Small intestine (tissue), 7 donors: Measurements from ENCODE around the gene UBA3. TPM values are rescaled to one million over a fixed set of nuclear protein-coding genes. Genes with fewer than 3 reads are reported as not detected.
A peak's percentile ranks its signal among the peaks of the same experiment; 100 is the strongest.

Source experiments
- DNase-seq, 2 donors: peaks; one replicate each; pipeline versions ENCODE4 v3.0.0 to v3.0.0-alpha.2; 2013
- FAIRE-seq: peaks from 2 replicates; lab custom pipeline; 2012; peaks lifted over from hg19 to GRCh38; lab: Jason Lieb, UNC
- H3K27ac ChIP-seq, 3 donors: one replicate each; pipeline ENCODE4 v1.5.1; 2013; ENCODE audit warnings: low read length in 2 of 3, mild to moderate bottlenecking in 2 of 3, control low read depth in 1 of 3, inconsistent platforms in 1 of 3, low read depth in 1 of 3, moderate library complexity in 1 of 3
- H3K27me3 ChIP-seq, 3 donors: one replicate each; pipeline ENCODE4 v1.6.1; 2013; ENCODE audit warnings: low read length in 3 of 3, inconsistent platforms in 1 of 3; ENCODE audit not compliant: control insufficient read depth in 3 of 3, insufficient read depth in 3 of 3
- H3K36me3 ChIP-seq, 3 donors: one replicate each; pipeline ENCODE4 v1.6.1; 2013; ENCODE audit warnings: low read length in 3 of 3, inconsistent platforms in 1 of 3, low read depth in 1 of 3, mild to moderate bottlenecking in 1 of 3, moderate library complexity in 1 of 3; ENCODE audit not compliant: control insufficient read depth in 3 of 3, insufficient read depth in 2 of 3
- H3K4me1 ChIP-seq, 3 donors: one replicate each; pipeline ENCODE4 v1.6.1; 2013; ENCODE audit warnings: low read length in 2 of 3, inconsistent platforms in 1 of 3, low read depth in 1 of 3, mild to moderate bottlenecking in 1 of 3, moderate library complexity in 1 of 3; ENCODE audit not compliant: control insufficient read depth in 3 of 3, insufficient read depth in 2 of 3
- H3K4me3 ChIP-seq, 3 donors: one replicate each; pipeline ENCODE4 v1.5.1; 2013; ENCODE audit warnings: low read length in 3 of 3, control low read depth in 1 of 3, inconsistent platforms in 1 of 3, low read depth in 1 of 3, mild to moderate bottlenecking in 1 of 3, moderate library complexity in 1 of 3
- H3K9me3 ChIP-seq, 2 donors: one replicate each; pipeline ENCODE4 v1.6.1; 2013; ENCODE audit warnings: low read depth in 1 of 2, low read length in 1 of 2; ENCODE audit not compliant: control insufficient read depth in 2 of 2, insufficient read depth in 1 of 2
- WGBS, 3 donors: extraction: QIAGEN DNeasy Blood & Tissue Kit; methylation state at CpG; one replicate each; pipeline ENCODE4 v1.1.7; 2013; 5-methylcytosine and 5-hydroxymethylcytosine counted together
- polyA plus RNA-seq, 4 donors: library from polyadenylated mRNA; stranded (reverse) in 3 of 4; unstranded in 1 of 4; fragments of 200-250 nt in 3 of 4; fragments of 120-200 nt in 1 of 4; gene quantifications; one replicate each; pipeline versions ENCODE4 v1.2.1 to v1.2.3, GENCODE V29; 2013
- donor health status: healthy with polysubstance abuse.
- donor health status: control.
- donor health status: control.
- donor health status: Bipolar disorder and iron deficiency.
- donor health status: healthy.

The UBA3 gene
- polyA plus RNA-seq, 4 donors = 32.2 to 45.8 (median 40.5) TPM

DNA sequence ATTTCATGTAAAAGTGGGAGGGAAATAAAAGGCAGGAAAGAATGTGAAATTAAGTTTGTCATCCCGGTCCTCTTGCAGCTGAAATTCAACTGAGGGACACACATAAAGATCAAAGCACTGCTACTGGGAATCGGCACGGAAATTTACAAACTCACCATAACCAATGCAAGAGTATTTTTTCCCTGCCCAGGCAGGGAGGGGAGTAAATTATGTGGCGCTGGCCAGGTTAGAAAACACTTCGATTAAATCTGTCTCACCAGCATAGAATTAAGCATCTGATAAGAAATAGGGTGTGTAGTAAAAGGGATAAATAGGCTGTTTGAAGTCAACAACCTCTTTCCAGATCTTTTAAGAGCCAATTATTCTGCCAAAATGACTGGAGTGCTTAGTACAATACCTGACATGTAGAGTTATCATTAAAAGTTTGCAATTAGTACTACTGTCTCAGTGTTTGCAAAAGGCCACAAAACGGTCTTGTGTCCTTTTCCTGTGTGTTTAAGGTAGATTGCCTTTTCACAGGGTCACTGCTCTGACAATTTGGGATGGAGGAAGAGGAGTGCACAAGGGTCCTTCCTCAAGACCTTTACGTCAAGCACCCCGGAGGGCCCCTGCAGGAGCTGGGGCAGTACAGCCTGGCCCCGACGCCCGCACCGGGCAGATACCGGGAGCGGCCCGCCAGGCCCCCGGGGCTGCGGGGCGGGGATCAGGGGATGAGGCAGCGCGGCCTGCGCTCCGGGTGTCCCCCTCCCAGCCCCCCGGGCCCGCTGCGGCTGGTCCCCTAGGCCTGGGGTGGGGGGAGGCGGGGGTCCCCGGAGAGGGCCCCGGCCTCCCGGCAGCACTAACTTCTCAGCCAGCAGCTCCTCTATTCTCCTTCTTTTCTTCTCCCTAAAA lies 651 bp downstream of the UBA3 start:
- Histone ChIP-seq H3K27ac (peak overlapping the region; percentile 55 to 78 (median 57)), H3K36me3 (peaks cover 0 to 8% (median 2%) of the 10 kb centered on the region in 3 donors), H3K9me3 (no peaks in the 10 kb centered on the region), H3K27me3 (no peaks in the 10 kb centered on the region), H3K4me1 (peaks cover 5 to 31% (median 13%) of the 10 kb centered on the region in 3 donors), H3K4me3 (peak overlapping the region; percentile 67 to 100 (median 98))
- DNase-seq (peak in 1 of 2 donors; percentile 62), FAIRE-seq (no peak)
- WGBS, 3 donors = 0 to 3% (median 0%) methylated on average over 29 of the region's 29 CpGs

DNA sequence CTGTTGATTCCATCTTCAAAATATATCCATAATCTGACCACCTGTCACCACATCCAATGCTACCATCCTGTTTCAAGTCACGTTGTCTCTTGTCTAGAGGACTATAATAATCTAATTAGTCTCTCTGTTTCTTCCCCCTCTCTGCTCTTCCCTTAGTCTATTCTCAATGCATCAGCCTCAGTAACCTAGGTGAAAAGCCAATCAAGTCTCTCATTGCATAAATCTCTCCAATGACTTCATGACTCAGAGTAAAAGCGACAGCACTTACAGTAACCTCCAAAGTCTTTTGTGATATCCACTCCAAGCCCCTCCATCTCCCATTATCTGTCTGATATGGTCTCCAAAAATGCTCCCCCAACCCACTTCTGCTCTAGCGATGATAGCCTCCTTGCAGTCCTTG lies 7.2 kb downstream of the UBA3 start:
- FAIRE-seq = no peak
- no peaks in the 10 kb centered on the region for H3K27me3 ChIP-seq
- no peak for DNase-seq
- WGBS, 3 donors = 94 to 97% (median 95%) methylated on average over 3 of the region's 3 CpGs
- no peaks in the 10 kb centered on the region for H3K9me3 ChIP-seq
- no peak overlapping the region for H3K27ac ChIP-seq
- no peak overlapping the region for H3K4me3 ChIP-seq
- no peaks in the 10 kb centered on the region for H3K4me1 ChIP-seq
- H3K36me3 ChIP-seq = peaks cover 0 to 18% (median 10%) of the 10 kb centered on the region in 3 donors

DNA sequence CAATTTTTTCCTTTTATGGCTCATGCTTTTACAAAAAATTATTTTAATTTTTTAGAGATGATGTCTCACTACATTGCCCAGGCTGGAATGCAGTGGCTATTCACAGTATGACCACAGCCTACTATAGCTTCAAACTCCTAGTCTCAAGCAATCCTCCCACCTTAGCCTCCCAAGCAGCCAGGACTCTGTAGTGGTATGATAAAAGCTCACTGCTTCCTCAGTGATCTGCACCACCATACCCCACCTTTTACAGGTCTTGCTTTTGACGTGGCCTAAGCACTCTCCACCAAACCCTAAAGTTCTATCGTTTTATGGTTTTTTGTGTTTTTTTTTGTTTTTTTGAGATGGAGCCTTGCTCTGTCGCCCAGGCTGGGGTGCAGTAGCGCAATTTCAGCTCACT lies 14.0 kb downstream of the UBA3 start:
- H3K4me1 ChIP-seq = no peaks in the 10 kb centered on the region
- no peak for DNase-seq
- peaks cover 0 to 22% (median 2%) of the 10 kb centered on the region in 3 donors for H3K36me3 ChIP-seq
- no peak for FAIRE-seq
- no peak overlapping the region for H3K27ac ChIP-seq
- no peaks in the 10 kb centered on the region for H3K27me3 ChIP-seq
- no peaks in the 10 kb centered on the region for H3K9me3 ChIP-seq
- WGBS, 3 donors = 66 to 88% (median 66%) methylated on average over 4 of the region's 4 CpGs
- no peak overlapping the region for H3K4me3 ChIP-seq

DNA sequence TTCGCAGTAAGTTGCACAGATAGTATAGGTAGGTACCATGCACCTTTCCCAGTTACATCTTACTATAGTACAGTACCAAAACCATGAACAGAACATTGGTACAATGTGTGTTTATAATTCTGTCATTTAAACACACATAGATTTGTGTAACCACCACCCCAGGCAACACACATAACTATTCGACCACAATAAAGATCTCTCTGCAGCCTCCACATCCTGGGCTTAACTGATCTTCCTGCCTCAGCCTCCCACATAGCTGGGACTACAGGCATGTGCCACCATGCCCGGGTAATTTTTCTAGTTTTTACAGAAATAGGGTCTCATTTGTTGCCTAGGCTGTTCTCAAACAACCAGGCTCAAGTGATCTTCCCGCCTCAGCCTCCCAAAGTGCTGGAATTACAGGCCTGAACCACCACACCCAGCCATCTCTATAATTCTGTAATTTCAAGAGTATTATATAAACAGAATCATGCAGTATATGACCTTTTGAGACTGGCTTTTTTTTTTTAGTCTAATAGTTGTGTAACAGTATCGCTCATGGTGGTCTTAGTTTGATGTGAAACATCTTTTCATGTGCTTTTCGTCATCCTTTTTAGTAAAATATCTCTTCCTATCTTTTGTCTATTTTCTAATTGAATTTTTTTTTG lies 14.7 kb downstream of the UBA3 start:
- Histone ChIP-seq H3K9me3 (no peaks in the 10 kb centered on the region), H3K4me3 (no peak overlapping the region), H3K4me1 (no peaks in the 10 kb centered on the region), H3K36me3 (peaks cover 0 to 25% (median 4%) of the 10 kb centered on the region in 3 donors), H3K27ac (no peak overlapping the region), H3K27me3 (no peaks in the 10 kb centered on the region)
- no peak for FAIRE-seq
- no peak for DNase-seq
- 77 to 87% (median 79%) methylated on average over 6 of the region's 6 CpGs for WGBS, 3 donors

DNA sequence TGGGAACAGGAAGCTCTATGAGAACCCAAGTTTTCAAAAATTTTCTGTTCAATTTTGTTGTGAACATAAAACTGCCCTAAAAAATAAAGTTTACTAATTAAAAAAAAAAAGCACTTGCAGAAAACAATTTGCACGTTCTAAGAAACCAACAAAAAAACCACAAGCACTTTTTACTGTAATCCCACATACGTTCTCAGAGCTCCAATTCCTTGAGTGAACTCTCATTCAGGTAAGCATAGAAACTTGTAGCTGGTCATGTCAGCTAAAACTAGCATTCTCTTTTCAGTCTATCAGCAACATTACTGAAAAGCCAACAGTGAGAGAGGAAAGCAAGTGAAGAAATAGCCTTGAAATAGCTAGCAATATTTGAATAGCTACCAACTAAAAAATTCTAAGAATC lies 16.5 kb downstream of the UBA3 start:
- FAIRE-seq = no peak
- 73 to 93% (median 78%) methylated on average over 2 of the region's 2 CpGs for WGBS, 3 donors
- H3K36me3 ChIP-seq = peaks cover 4 to 23% (median 5%) of the 10 kb centered on the region in 3 donors

DNA sequence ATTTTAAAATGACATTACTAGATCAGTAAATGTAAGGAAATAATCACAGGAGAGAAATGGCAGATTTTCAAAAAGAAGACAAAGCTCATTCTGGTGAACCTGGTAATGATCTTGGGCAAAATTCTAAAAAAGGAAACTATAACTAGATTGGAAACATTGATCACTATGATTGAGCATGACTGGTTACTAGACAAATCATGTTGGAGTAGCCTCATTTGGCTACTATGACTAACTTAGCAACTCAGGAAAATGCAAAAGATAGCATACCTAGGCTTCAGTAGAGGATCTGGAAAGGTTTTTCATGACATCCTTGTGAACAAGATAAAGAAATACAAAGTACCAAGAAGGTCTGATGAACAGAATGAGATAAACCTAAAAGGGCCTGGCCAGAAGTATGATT lies 20.5 kb downstream of the UBA3 start:
- DNase-seq (no peak), FAIRE-seq (no peak)
- peak overlapping the region in 1 of 3 donors; percentile 35 for H3K27ac ChIP-seq
- peaks cover 4 to 18% (median 7%) of the 10 kb centered on the region in 3 donors for H3K36me3 ChIP-seq
- H3K4me1 ChIP-seq = no peaks in the 10 kb centered on the region
- no peak overlapping the region for H3K4me3 ChIP-seq
- no peaks in the 10 kb centered on the region for H3K9me3 ChIP-seq
- no peaks in the 10 kb centered on the region for H3K27me3 ChIP-seq

More for the DNA sequence above, 16.5 kb downstream of the UBA3 start:
- Histone ChIP-seq H3K4me3 (no peak overlapping the region), H3K4me1 (no peaks in the 10 kb centered on the region), H3K27ac (no peak overlapping the region), H3K27me3 (no peaks in the 10 kb centered on the region), H3K9me3 (no peaks in the 10 kb centered on the region)
- peak in 1 of 2 donors; percentile 17 for DNase-seq

DNA sequence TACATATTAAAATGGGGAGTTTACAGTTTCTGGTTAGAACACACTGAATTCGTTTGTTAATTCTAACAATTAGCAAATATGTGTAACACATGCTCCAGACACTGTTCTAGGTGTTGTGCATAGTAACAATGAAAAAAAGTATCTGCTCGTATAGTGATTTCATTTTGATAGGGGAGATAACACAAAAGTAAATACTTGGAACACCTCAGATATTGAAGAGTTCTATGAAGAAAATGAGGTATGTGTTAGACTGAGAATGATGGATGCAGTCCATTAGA lies 21.3 kb downstream of the UBA3 start:
- no peaks in the 10 kb centered on the region for H3K9me3 ChIP-seq
- FAIRE-seq = no peak
- H3K27ac ChIP-seq = peak overlapping the region in 2 of 3 donors; percentile 41 to 82
- H3K27me3 ChIP-seq = no peaks in the 10 kb centered on the region
- no peak overlapping the region for H3K4me3 ChIP-seq
- 83 to 90% (median 84%) methylated on average over 2 of the region's 2 CpGs for WGBS, 3 donors
- peaks cover 4 to 21% (median 7%) of the 10 kb centered on the region in 3 donors for H3K36me3 ChIP-seq
- no peaks in the 10 kb centered on the region for H3K4me1 ChIP-seq
- DNase-seq = no peak

DNA sequence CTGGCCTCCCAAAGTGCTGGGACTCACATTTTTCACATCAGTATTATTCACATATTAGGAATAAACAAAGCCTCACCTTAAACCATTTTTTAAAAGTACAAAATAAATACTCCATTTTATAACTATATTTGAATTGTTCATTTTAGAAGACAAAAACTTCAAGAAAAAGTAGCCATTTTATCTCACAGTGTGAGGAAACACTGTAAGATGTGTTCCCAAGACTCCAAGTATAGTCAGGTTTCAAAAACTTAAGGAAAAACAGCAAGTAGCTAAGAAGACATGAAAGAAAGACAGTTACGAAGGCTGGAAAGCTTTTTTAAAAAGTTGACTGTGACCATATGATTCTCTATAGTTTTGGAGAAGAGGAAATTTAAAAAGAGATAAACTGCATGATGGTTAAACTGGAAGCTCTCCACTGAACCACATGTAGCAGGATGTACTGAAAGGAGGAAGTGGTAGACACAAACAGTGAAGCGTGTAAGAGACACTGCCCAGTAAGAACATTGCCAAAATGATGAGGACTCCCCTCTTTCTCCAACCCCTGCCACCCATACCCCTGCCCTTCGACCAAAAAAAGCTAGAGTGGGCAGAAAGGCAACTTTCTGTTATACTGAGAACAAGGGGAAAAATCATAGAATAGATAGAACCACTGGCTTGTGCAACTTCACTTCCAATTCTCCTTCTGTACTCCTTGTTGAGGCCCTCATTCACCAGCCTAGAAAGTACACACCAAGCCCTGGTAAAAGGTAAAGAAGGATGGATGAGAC lies 21.8 kb downstream of the UBA3 start:
- no peaks in the 10 kb centered on the region for H3K27me3 ChIP-seq
- no peak overlapping the region for H3K4me3 ChIP-seq
- no peaks in the 10 kb centered on the region for H3K9me3 ChIP-seq
- DNase-seq (peak in 1 of 2 donors; percentile 49), FAIRE-seq (no peak)
- peaks cover 4 to 21% (median 7%) of the 10 kb centered on the region in 3 donors for H3K36me3 ChIP-seq
- H3K27ac ChIP-seq = peak overlapping the region in 2 of 3 donors; percentile 41 to 82
- H3K4me1 ChIP-seq = no peaks in the 10 kb centered on the region
- 65 to 87% (median 71%) methylated on average over 3 of the region's 3 CpGs for WGBS, 3 donors
